GM12872 (cell line): ENCODE results near the gene CPPED1.

Experiments used
- TF ChIP-seq, protein P1 (sequence below): IDR thresholded peaks from 3 replicates; pipeline ENCODE4 v1.5.1; 2011; ENCODE audit warnings: low read depth, mild to moderate bottlenecking, low read length, moderate library complexity; ENCODE audit not compliant: insufficient read depth

Gene CPPED1

DNA sequence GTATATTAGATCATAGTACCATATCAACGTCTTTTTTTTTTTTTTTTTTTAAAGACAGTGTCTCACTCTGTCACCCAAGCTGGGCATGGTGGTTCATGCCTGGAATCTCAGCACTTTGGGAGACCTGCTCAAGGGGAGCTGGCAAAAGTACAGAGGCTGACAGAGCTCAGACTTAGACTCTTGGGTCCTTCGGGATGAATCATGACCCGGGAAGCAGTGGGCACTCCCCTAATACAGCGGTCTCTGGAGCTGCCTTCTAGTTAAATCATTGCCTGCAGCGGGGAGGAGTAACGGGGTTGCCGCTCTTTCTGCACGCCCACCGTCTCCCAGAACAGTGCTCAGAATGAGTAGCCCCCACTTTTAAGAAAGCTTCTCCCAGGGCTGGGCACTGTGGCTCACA is 174.4 kb downstream of the CPPED1 start:
- TF ChIP-seq, protein P1, sequence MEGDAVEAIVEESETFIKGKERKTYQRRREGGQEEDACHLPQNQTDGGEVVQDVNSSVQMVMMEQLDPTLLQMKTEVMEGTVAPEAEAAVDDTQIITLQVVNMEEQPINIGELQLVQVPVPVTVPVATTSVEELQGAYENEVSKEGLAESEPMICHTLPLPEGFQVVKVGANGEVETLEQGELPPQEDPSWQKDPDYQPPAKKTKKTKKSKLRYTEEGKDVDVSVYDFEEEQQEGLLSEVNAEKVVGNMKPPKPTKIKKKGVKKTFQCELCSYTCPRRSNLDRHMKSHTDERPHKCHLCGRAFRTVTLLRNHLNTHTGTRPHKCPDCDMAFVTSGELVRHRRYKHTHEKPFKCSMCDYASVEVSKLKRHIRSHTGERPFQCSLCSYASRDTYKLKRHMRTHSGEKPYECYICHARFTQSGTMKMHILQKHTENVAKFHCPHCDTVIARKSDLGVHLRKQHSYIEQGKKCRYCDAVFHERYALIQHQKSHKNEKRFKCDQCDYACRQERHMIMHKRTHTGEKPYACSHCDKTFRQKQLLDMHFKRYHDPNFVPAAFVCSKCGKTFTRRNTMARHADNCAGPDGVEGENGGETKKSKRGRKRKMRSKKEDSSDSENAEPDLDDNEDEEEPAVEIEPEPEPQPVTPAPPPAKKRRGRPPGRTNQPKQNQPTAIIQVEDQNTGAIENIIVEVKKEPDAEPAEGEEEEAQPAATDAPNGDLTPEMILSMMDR, result no peak

DNA sequence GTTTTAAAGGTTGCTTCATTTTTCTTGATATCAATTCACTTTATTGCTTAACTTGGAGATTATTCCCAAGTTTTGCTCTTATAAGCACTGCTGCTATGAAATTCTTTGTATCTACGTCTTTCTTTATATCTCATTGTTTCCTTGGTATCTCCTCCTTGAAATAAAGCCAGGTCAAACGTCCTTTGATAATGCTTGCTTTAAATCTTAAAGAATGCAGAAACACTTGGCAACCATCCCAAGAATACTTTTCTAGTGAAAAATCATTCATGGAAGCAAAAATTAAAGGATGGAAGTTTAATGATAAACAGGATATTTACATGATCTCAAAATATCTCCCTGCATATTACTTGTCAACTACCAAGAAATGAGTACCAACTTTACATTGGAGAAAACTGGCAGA is 175.2 kb downstream of the CPPED1 start:
- TF ChIP-seq, protein P1, result no peak

DNA sequence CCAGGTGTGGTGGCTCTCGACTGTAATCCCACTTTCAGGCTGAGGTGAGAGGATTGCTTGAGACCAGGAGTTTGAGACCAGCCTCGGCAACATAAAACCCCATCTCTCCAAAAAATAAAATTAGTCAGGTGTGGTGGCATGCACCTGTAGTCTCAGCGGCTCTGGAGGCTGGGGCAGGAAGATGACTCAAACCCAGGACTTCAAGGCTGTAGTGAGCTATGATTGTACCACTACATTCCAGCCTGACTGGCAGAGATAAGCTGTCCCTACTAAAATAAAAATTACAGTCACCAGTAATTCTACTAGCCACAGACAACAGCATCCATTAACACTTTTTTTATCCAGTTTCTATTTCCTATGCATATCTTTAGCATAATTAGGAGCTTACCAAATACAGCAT is 176.3 kb downstream of the CPPED1 start:
- TF ChIP-seq, protein P1, result no peak

DNA sequence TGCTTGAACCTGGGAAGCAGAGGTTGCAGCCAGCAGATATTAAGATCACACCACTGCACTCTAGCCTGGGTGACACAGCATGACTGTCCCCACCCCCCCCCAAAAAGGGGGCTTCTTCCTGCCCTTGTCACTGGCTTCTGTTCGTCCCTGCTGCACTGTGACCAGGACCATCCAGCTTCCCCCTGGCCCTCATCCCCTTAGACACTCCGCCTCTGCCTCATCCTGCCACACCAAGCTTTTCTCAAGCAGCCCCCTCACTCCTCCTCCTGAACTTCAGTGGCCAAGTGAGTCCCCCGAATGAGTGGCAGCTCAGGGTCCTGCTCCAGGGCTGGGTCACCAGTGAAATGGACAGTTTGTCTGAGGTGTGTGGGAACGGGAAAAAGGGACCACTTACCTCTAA is 177.3 kb downstream of the CPPED1 start:
- TF ChIP-seq, protein P1, result no peak

DNA sequence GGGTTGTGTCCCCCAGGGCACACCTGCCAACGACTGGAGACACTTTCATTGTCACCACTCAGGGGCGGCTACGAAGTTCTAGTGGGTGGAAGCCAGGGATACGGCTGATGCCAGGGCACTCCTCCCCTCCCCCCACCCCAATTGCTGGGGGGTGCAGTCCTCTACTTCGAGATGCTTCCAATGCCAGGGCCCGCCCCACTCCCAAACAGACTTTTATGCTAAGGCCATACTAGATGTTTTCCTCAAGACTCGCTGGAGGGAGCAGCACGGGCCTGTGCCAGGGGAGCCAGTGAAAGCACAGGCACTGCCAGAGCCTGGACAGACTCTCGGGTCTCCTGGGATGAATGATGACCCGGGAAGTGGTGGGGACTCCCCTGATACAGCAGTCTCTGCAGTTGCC is 178.0 kb downstream of the CPPED1 start:
- TF ChIP-seq, protein P1, result no peak

DNA sequence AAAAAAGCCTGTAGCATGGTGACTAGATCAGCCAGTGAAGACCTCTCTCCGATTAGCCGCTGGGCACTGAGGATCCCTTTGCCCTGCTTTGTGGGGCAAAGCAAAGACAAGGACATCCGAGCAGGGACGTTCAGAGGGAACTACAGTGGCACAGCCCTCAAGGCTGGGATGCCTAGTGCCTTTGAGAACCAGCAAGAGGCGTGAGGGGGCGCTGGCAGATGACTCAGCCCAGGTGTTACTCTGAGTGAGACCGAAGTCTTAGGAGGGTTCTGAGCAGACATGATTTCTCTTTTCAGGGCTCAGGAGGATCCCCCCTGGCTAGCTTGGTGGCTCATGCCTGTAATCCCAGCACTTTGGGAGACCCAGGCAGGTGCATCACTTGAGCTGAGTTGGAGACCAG is 178.6 kb downstream of the CPPED1 start:
- TF ChIP-seq, protein P1, result no peak

DNA sequence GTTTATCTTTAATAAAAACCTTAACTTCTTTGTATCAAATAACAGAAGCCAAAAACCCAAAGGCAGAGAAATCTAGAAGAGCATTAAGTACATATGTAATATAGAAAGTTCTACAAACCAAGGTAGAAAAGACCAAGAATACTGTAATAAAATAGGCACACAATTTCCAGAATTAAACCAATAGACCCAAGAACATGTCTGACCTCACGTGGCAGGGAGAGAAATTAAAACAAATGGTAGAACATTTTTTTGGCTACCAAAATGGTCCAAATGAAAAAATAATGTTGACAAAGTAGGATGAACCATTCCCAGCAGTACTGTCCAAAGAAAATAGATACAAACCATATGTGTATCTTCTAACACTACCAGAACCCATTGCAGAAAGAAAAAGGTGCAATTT is 183.5 kb downstream of the CPPED1 start:
- TF ChIP-seq, protein P1, result no peak

DNA sequence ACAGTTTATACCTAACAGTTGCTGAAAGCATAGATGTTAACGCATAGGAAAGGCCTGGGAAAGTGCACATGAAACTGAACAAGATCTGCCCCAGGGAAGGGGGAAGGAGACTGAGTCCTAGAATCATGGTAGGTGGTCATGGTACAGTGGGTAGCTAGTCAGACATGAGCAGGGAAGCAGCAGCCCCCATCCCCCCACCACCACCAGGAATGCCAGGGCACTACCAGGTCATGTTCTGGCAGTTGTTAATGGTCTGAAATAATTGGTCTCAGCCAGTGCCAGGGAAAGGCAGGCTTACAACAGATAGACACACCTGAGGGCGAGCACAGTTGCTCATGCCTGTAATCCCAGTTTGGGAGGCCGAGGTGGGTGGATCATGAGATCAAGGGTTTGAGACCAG is 185.2 kb downstream of the CPPED1 start:
- TF ChIP-seq, protein P1, result no peak
